Neuron (in vitro differentiated cells): ENCODE measurements around the gene PPP1R37.

Experiments used
- H2AFZ ChIP-seq: one replicate; pipeline ENCODE4 v1.6.1; 2013; ENCODE audit warnings: low read depth, mild to moderate bottlenecking, inconsistent platforms, low read length, moderate library complexity
- H3K27me3 ChIP-seq: one replicate; pipeline ENCODE4 v1.6.1; 2013; ENCODE audit warnings: low read length; ENCODE audit not compliant: insufficient read depth
- H3K36me3 ChIP-seq: one replicate; pipeline ENCODE4 v1.6.1; 2013; ENCODE audit warnings: low read length; ENCODE audit not compliant: insufficient read depth
- H3K4me1 ChIP-seq: one replicate; pipeline ENCODE4 v1.6.1; 2013; ENCODE audit warnings: low read length; ENCODE audit not compliant: insufficient read depth
- H3K4me3 ChIP-seq: 2 replicates; pipeline ENCODE4 v1.5.1; 2013; ENCODE audit warnings: mild to moderate bottlenecking, low read length, moderate library complexity
- H3K9me3 ChIP-seq: one replicate; pipeline ENCODE4 v1.6.1; 2013; ENCODE audit warnings: low read length

PPP1R37 gene

GRCh38 chr19:45144431-45145269 is 51.7 kb downstream of the PPP1R37 start:
- peaks cover 2% of the 10 kb centered on the region for H3K9me3 ChIP-seq
- H3K27me3 ChIP-seq: no peaks in the 10 kb centered on the region
- peaks cover 39% of the 10 kb centered on the region for H3K36me3 ChIP-seq
- H2AFZ ChIP-seq: no peak overlapping the region
- no peaks in the 10 kb centered on the region for H3K4me1 ChIP-seq
- no peak overlapping the region for H3K4me3 ChIP-seq

GRCh38 chr19:45145270-45146189 is 52.6 kb downstream of the PPP1R37 start:
- H3K4me1 ChIP-seq: no peaks in the 10 kb centered on the region
- peaks cover 2% of the 10 kb centered on the region for H3K9me3 ChIP-seq
- H2AFZ ChIP-seq: no peak overlapping the region
- H3K4me3 ChIP-seq: no peak overlapping the region
- no peaks in the 10 kb centered on the region for H3K27me3 ChIP-seq
- H3K36me3 ChIP-seq: peaks cover 39% of the 10 kb centered on the region

GRCh38 chr19:45146251-45146650 is 53.3 kb downstream of the PPP1R37 start:
- H3K27me3 ChIP-seq: no peaks in the 10 kb centered on the region
- H3K4me1 ChIP-seq: no peaks in the 10 kb centered on the region
- H3K4me3 ChIP-seq: no peak overlapping the region
- peaks cover 32% of the 10 kb centered on the region for H3K36me3 ChIP-seq
- peaks cover 2% of the 10 kb centered on the region for H3K9me3 ChIP-seq
- no peak overlapping the region for H2AFZ ChIP-seq

- Histone ChIP-seq H3K36me3 (peaks cover 27% of the 10 kb centered on the region), H3K27me3 (no peaks in the 10 kb centered on the region), H3K4me1 (no peaks in the 10 kb centered on the region), H3K4me3 (no peak overlapping the region), H2AFZ (no peak overlapping the region), H3K9me3 (peaks cover 2% of the 10 kb centered on the region)
Observed at GRCh38 chr19:45146741-45147205, 53.8 kb downstream of the PPP1R37 start.

- Histone ChIP-seq H3K4me3 (no peak overlapping the region), H3K4me1 (no peaks in the 10 kb centered on the region), H2AFZ (no peak overlapping the region), H3K9me3 (peaks cover 2% of the 10 kb centered on the region), H3K27me3 (no peaks in the 10 kb centered on the region), H3K36me3 (peaks cover 15% of the 10 kb centered on the region)
Observed at GRCh38 chr19:45147835-45148676, 55.1 kb downstream of the PPP1R37 start.

- H3K4me1 ChIP-seq: no peaks in the 10 kb centered on the region
- no peaks in the 10 kb centered on the region for H3K27me3 ChIP-seq
- peaks cover 10% of the 10 kb centered on the region for H3K36me3 ChIP-seq
- peaks cover 2% of the 10 kb centered on the region for H3K9me3 ChIP-seq
- no peak overlapping the region for H2AFZ ChIP-seq
- H3K4me3 ChIP-seq: no peak overlapping the region
Observed at GRCh38 chr19:45149129-45149528, 56.1 kb downstream of the PPP1R37 start.

GRCh38 chr19:45150180-45150579 is 57.2 kb downstream of the PPP1R37 start:
- no peaks in the 10 kb centered on the region for H3K4me1 ChIP-seq
- H3K4me3 ChIP-seq: no peak overlapping the region
- H3K9me3 ChIP-seq: peaks cover 2% of the 10 kb centered on the region
- H2AFZ ChIP-seq: no peak overlapping the region
- peaks cover 4% of the 10 kb centered on the region for H3K36me3 ChIP-seq
- H3K27me3 ChIP-seq: no peaks in the 10 kb centered on the region

GRCh38 chr19:45150751-45151281 is 57.8 kb downstream of the PPP1R37 start:
- Histone ChIP-seq H3K27me3 (no peaks in the 10 kb centered on the region), H3K9me3 (peaks cover 2% of the 10 kb centered on the region), H3K36me3 (no peaks in the 10 kb centered on the region), H3K4me1 (no peaks in the 10 kb centered on the region), H3K4me3 (no peak overlapping the region), H2AFZ (no peak overlapping the region)

GRCh38 chr19:45151320-45151719 is 58.3 kb downstream of the PPP1R37 start:
- Histone ChIP-seq H3K36me3 (no peaks in the 10 kb centered on the region), H3K4me1 (no peaks in the 10 kb centered on the region), H3K27me3 (no peaks in the 10 kb centered on the region), H3K4me3 (no peak overlapping the region), H2AFZ (no peak overlapping the region), H3K9me3 (peaks cover 2% of the 10 kb centered on the region)

GRCh38 chr19:45151821-45152503 is 59.0 kb downstream of the PPP1R37 start:
- no peaks in the 10 kb centered on the region for H3K4me1 ChIP-seq
- H3K4me3 ChIP-seq: no peak overlapping the region
- H3K27me3 ChIP-seq: no peaks in the 10 kb centered on the region
- no peaks in the 10 kb centered on the region for H3K36me3 ChIP-seq
- H3K9me3 ChIP-seq: peaks cover 2% of the 10 kb centered on the region
- H2AFZ ChIP-seq: no peak overlapping the region

GRCh38 chr19:45152504-45153338 is 59.7 kb downstream of the PPP1R37 start:
- Histone ChIP-seq H2AFZ (no peak overlapping the region), H3K9me3 (peaks cover 2% of the 10 kb centered on the region), H3K36me3 (no peaks in the 10 kb centered on the region), H3K27me3 (no peaks in the 10 kb centered on the region), H3K4me3 (no peak overlapping the region), H3K4me1 (no peaks in the 10 kb centered on the region)
